MM.1S (cell line): ENCODE results near the gene DMPK.

Experiments
- CTCF ChIP-seq: fragments of 300-600 bp; sonication (generic); IDR thresholded peaks from 2 replicates; pipeline ENCODE4 v1.5.1; 2016; ENCODE audit warnings: antibody characterized with exemption, low read length, mixed read lengths
- EZH2phosphoT487 ChIP-seq: fragments of 300-600 bp; sonication (generic); IDR thresholded peaks from 2 replicates; pipeline ENCODE4 v1.6.1; 2018; ENCODE audit warnings: antibody characterized with exemption, low read length

GRCh38 chr19:45814166-45814780, 32.0 kb upstream of the DMPK start:
- no peak for TF ChIP-seq CTCF
- no peak for TF ChIP-seq EZH2phosphoT487
